Left ventricle myocardium inferior (tissue), 1 donor: ENCODE results near the gene SARS1. TPM values are rescaled to one million over a fixed set of nuclear protein-coding genes. Genes with fewer than 3 reads are reported as not detected.
"Not testable (repeated sequence)": the region's sequence is repeated elsewhere in the genome, so short reads cannot be mapped to it uniquely, and the experiment has no call there.

Experiments
- DNase-seq: peaks from one replicate; pipeline ENCODE4 v3.0.0-alpha.2; 2020
- H3K27ac ChIP-seq: fragments of 200-600 bp; replicated peaks from 2 replicates; pipeline ENCODE4 v1.8.0; 2021
- H3K27me3 ChIP-seq: fragments of 200-600 bp; 2 replicates; pipeline ENCODE4 v1.8.0; 2021; ENCODE audit warnings: low read depth
- H3K36me3 ChIP-seq: fragments of 200-600 bp; 2 replicates; pipeline ENCODE4 v1.8.0; 2021
- H3K4me1 ChIP-seq: fragments of 200-600 bp; 2 replicates; pipeline ENCODE4 v1.8.0; 2021
- H3K4me3 ChIP-seq: fragments of 200-600 bp; 2 replicates; pipeline ENCODE4 v1.8.0; 2021; ENCODE audit warnings: mild to moderate bottlenecking, moderate library complexity
- H3K9me3 ChIP-seq: fragments of 200-600 bp; replicated peaks from 2 replicates; pipeline ENCODE4 v1.8.0; 2021
- intact Hi-C: fragments of 100-400 bp; cut with micrococcal nuclease; formaldehyde crosslinking; loops from one replicate; pipeline ENCODE4 v1.11.0; 2022
- total RNA-seq: library from RNA; stranded (reverse); fragmentation: NEBNext Ultra II Directional; extraction: Animal tissue kit (Norgen Biotek cat#: 25700); gene quantifications from one replicate; pipeline ENCODE4 v1.2.1, GENCODE V29; 2021
- TF ChIP-seq, protein P1 (sequence below): fragments of 200-600 bp; IDR thresholded peaks from 2 replicates; pipeline ENCODE4 v1.8.0; 2021; ENCODE audit warnings: antibody characterized with exemption, mild to moderate bottlenecking, borderline replicate concordance
- donor health status: DM: no; HTN: yes; CAD: no; lungs with severe emphysema.

The SARS1 gene
- total RNA-seq, 1 donor from 2014 or later: 92.0 TPM

DNA sequence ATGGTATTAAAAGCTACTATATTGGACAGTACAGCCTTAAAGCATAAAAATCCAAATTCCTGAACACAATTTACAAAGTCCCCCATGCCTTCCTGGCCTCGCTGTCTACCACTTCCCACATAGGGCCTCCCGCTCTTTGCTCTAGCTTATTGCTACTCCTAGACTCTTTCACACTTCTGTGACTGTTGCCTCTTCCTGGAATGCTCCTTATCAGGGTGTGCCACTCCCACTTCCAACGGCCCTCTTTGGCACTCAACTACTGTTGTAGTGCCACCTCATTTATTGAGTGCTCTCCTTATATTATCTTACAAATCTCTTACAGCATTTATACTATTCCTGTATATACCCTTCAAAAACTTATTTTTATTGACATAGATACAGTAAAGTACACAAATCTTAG is 4.8 kb downstream of the SARS1 start:
- H3K4me3 ChIP-seq: no peak overlapping the region
- peaks cover 65% of the 10 kb centered on the region for H3K4me1 ChIP-seq
- no peak overlapping the region for H3K27ac ChIP-seq
- DNase-seq: no peak
- peaks cover 13% of the 10 kb centered on the region for H3K36me3 ChIP-seq
- TF ChIP-seq, protein P1, sequence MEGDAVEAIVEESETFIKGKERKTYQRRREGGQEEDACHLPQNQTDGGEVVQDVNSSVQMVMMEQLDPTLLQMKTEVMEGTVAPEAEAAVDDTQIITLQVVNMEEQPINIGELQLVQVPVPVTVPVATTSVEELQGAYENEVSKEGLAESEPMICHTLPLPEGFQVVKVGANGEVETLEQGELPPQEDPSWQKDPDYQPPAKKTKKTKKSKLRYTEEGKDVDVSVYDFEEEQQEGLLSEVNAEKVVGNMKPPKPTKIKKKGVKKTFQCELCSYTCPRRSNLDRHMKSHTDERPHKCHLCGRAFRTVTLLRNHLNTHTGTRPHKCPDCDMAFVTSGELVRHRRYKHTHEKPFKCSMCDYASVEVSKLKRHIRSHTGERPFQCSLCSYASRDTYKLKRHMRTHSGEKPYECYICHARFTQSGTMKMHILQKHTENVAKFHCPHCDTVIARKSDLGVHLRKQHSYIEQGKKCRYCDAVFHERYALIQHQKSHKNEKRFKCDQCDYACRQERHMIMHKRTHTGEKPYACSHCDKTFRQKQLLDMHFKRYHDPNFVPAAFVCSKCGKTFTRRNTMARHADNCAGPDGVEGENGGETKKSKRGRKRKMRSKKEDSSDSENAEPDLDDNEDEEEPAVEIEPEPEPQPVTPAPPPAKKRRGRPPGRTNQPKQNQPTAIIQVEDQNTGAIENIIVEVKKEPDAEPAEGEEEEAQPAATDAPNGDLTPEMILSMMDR: no peak
- H3K9me3 ChIP-seq: no peaks in the 10 kb centered on the region
- H3K27me3 ChIP-seq: no peaks in the 10 kb centered on the region
- intact Hi-C loops: no loop called here

DNA sequence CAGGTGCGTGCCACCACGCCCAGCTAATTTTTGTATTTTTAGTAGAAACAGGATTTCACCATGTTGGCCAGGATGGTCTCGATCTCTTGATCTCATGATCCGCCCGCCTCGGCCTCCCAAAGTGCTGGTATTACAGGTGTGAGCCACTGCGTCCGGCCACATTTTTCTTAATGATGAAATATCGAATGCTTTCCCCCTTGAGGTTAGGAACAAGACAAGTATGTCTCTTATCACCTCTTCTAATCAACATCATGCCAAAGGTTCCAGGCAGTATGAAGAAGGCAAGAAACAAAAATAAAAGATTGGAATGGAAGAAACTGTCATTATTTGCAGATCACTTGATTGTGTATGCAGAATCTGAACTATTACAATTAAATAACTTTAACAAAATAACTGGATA is 7.5 kb downstream of the SARS1 start:
- H3K4me3 ChIP-seq, H3K27ac ChIP-seq, intact Hi-C loops, DNase-seq, H3K9me3 ChIP-seq, H3K27me3 ChIP-seq: not testable (repeated sequence)
- H3K36me3 ChIP-seq: peaks cover 30% of the 10 kb centered on the region
- peaks cover 41% of the 10 kb centered on the region for H3K4me1 ChIP-seq

DNA sequence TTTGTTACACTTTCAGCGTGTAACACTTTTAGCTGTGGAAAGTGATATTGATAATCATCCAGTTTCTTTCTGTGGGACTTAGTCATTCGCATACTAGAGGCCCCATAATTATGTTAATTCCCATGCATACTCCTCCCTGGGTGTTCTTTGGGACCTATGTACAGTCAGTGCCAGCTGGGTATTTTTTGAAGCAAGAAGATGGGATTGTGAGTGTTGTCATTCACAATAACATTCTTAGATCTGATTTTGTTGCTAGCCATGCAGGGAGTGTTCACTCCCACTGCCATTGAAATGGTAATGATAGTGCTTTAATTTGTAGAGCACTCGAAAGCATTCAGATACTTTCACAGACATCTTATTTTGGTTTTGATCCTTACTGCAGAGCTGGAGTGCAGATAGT is 11.6 kb downstream of the SARS1 start:
- Histone ChIP-seq H3K27ac (no peak overlapping the region), H3K9me3 (no peaks in the 10 kb centered on the region), H3K4me1 (peaks cover 14% of the 10 kb centered on the region), H3K4me3 (no peak overlapping the region), H3K36me3 (peaks cover 50% of the 10 kb centered on the region), H3K27me3 (no peaks in the 10 kb centered on the region)
- intact Hi-C loops: no loop called here
- TF ChIP-seq, protein P1: no peak
- DNase-seq: no peak

GRCh38 chr1:109225711-109226445 is 12.2 kb downstream of the SARS1 start:
- TF ChIP-seq, protein P1: no peak
- Histone ChIP-seq H3K4me3 (no peak overlapping the region), H3K27ac (no peak overlapping the region), H3K9me3 (no peaks in the 10 kb centered on the region), H3K27me3 (no peaks in the 10 kb centered on the region), H3K4me1 (peaks cover 12% of the 10 kb centered on the region), H3K36me3 (peaks cover 56% of the 10 kb centered on the region)
- intact Hi-C loops: no loop called here
- DNase-seq: no peak

GRCh38 chr1:109228167-109228566 is 14.4 kb downstream of the SARS1 start:
- no peak overlapping the region for H3K27ac ChIP-seq
- TF ChIP-seq, protein P1: no peak
- no peaks in the 10 kb centered on the region for H3K9me3 ChIP-seq
- no peaks in the 10 kb centered on the region for H3K4me1 ChIP-seq
- no peak overlapping the region for H3K4me3 ChIP-seq
- intact Hi-C loops: no loop called here
- no peaks in the 10 kb centered on the region for H3K27me3 ChIP-seq
- no peak for DNase-seq
- peaks cover 73% of the 10 kb centered on the region for H3K36me3 ChIP-seq

- no peaks in the 10 kb centered on the region for H3K9me3 ChIP-seq
- peaks cover 85% of the 10 kb centered on the region for H3K36me3 ChIP-seq
- intact Hi-C loops: no loop called here
- H3K4me1 ChIP-seq: no peaks in the 10 kb centered on the region
- TF ChIP-seq, protein P1: no peak
- no peak overlapping the region for H3K27ac ChIP-seq
- H3K4me3 ChIP-seq: no peak overlapping the region
- H3K27me3 ChIP-seq: no peaks in the 10 kb centered on the region
- no peak for DNase-seq
Measured at GRCh38 chr1:109229531-109230127, 15.9 kb downstream of the SARS1 start.
